Activated naive CD8-positive, alpha-beta T cell treated with anti-CD3 and anti-CD28 coated beads, Interleukin-2, amount 50 U/mL, for 24 hours (primary cell): ENCODE measurements around the gene TSPAN18.

Source experiments
- ATAC-seq: fragments of 150-1000 bp; cut with Tn5 transposase; one replicate; pipeline ENCODE4 v1.10.0; 2021
- DNase-seq: peaks from one replicate; pipeline ENCODE4 v3.0.0; 2021
- H3K27ac Mint-ChIP-seq: one replicate; pipeline ENCODE4 v1.8.0; 2021; ENCODE audit warnings: mild to moderate bottlenecking, mixed read lengths
- H3K27me3 Mint-ChIP-seq: one replicate; pipeline ENCODE4 v1.8.0; 2021; ENCODE audit warnings: mixed read lengths
- H3K36me3 Mint-ChIP-seq: one replicate; pipeline ENCODE4 v1.8.0; 2021; ENCODE audit warnings: low read depth, mixed read lengths
- H3K4me1 Mint-ChIP-seq: one replicate; pipeline ENCODE4 v1.8.0; 2021; ENCODE audit warnings: mixed read lengths
- H3K4me3 Mint-ChIP-seq: one replicate; pipeline ENCODE4 v1.8.0; 2021; ENCODE audit warnings: mild to moderate bottlenecking, moderate library complexity, mixed read lengths
- H3K9me3 Mint-ChIP-seq: one replicate; pipeline ENCODE4 v1.8.0; 2021; ENCODE audit warnings: mixed read lengths

TSPAN18 gene

DNA sequence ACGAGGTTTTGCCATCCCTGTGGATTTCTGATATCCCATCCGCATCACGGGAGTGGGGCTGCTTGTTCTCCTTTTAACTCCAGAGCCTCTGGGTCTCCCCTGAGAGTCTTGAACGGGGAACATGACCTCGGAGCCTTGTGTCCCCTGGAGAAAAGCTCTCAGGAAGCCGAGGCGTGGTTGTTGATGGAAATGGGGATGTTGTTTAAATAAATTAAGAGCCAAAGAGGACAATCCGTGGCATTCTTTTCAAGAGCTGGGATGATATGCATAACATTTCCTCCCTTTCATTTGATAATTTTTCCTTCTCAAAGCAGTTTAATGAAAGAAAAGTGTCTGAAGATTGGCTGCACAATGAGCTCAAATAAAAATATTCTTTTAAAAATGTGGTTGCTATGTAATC lies 14.2 kb downstream of the TSPAN18 start:
- Mint-ChIP-seq H3K36me3 (no peaks in the 10 kb centered on the region), H3K4me3 (no peak overlapping the region), H3K9me3 (no peaks in the 10 kb centered on the region), H3K27me3 (peaks cover 10% of the 10 kb centered on the region), H3K27ac (no peak overlapping the region), H3K4me1 (peaks cover 19% of the 10 kb centered on the region)
- DNase-seq (no peak), ATAC-seq (no peak)

- peaks cover 8% of the 10 kb centered on the region for H3K27me3 Mint-ChIP-seq
Measured at GRCh38 chr11:44741976-44742375, 15.2 kb downstream of the TSPAN18 start.

GRCh38 chr11:44742508-44743246 lies 15.9 kb downstream of the TSPAN18 start:
- Mint-ChIP-seq H3K9me3 (no peaks in the 10 kb centered on the region), H3K4me1 (peaks cover 12% of the 10 kb centered on the region), H3K4me3 (no peak overlapping the region), H3K27ac (no peak overlapping the region), H3K36me3 (no peaks in the 10 kb centered on the region), H3K27me3 (peaks cover 5% of the 10 kb centered on the region)
- no peak for DNase-seq
- no peak for ATAC-seq

More at GRCh38 chr11:44741976-44742375, 15.2 kb downstream of the TSPAN18 start:
- H3K9me3 Mint-ChIP-seq = no peaks in the 10 kb centered on the region
- H3K4me1 Mint-ChIP-seq = peaks cover 12% of the 10 kb centered on the region
- no peaks in the 10 kb centered on the region for H3K36me3 Mint-ChIP-seq
- H3K27ac Mint-ChIP-seq = no peak overlapping the region
- DNase-seq (no peak), ATAC-seq (no peak)
- H3K4me3 Mint-ChIP-seq = no peak overlapping the region

- Mint-ChIP-seq H3K9me3 (no peaks in the 10 kb centered on the region), H3K4me1 (peaks cover 12% of the 10 kb centered on the region), H3K36me3 (no peaks in the 10 kb centered on the region), H3K27ac (no peak overlapping the region), H3K27me3 (peaks cover 4% of the 10 kb centered on the region), H3K4me3 (no peak overlapping the region)
- no peak for DNase-seq
- ATAC-seq = no peak
Measured at GRCh38 chr11:44743326-44743725, 16.6 kb downstream of the TSPAN18 start.

DNA sequence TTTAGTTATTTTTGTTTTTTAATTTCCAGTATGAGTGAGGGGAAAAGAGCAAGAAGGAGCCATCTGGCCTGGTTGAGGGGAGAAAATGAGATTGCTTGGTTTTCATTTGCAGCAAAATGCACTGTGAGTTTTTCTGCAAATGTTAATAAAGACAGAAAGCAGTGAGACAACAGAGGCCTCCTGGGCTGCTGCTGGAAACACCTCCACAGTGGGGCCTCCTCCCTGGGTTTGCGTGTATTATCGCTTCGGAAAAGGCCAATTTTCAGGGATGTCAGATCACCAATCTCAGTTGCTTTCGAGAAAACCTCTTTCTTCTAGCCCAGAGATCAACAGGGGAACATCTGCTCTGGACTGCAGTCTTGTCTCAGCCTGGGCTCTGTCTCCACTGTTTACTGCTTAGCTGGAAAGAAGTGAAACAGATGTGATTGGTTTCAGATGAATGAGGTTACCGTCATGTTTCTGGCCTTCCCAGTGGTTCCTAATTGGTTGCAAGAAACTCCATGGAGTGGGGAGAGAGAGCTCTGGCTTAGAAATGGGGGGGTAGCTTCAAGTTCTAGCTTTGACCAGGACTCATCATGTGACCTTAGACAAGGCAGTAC lies 17.3 kb downstream of the TSPAN18 start:
- Mint-ChIP-seq H3K4me3 (no peak overlapping the region), H3K9me3 (no peaks in the 10 kb centered on the region), H3K36me3 (no peaks in the 10 kb centered on the region), H3K4me1 (peaks cover 12% of the 10 kb centered on the region), H3K27ac (no peak overlapping the region), H3K27me3 (peaks cover 4% of the 10 kb centered on the region)
- ATAC-seq (no peak), DNase-seq (no peak)

GRCh38 chr11:44746894-44747293 lies 20.1 kb downstream of the TSPAN18 start:
- no peaks in the 10 kb centered on the region for H3K27me3 Mint-ChIP-seq
- no peak overlapping the region for H3K4me3 Mint-ChIP-seq
- DNase-seq (no peak), ATAC-seq (no peak)
- H3K27ac Mint-ChIP-seq = no peak overlapping the region
- no peaks in the 10 kb centered on the region for H3K36me3 Mint-ChIP-seq
- no peaks in the 10 kb centered on the region for H3K9me3 Mint-ChIP-seq
- H3K4me1 Mint-ChIP-seq = peaks cover 12% of the 10 kb centered on the region

DNA sequence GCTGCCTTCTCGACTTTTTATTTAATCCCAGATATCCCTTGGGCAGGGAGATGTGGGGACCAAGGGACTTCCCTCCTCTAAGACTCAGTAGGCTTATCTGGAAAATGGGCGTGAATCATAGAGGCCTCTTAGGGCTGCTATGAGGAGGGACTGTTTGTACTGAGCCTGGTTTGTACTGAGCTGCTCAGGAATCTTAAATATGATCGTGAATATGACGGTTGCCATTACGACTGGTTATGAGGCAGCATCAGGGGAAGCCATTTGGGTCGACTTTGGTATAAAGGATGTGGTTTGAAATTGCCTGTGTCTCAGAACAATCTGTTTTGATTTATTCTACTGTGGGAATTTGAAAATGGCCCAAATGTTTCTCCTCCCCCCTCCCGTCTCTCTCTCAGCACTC lies 20.6 kb downstream of the TSPAN18 start:
- Mint-ChIP-seq H3K27ac (no peak overlapping the region), H3K27me3 (no peaks in the 10 kb centered on the region), H3K4me3 (no peak overlapping the region), H3K4me1 (peaks cover 12% of the 10 kb centered on the region), H3K9me3 (no peaks in the 10 kb centered on the region), H3K36me3 (no peaks in the 10 kb centered on the region)
- DNase-seq = no peak
- no peak for ATAC-seq

GRCh38 chr11:44747836-44748235 lies 21.1 kb downstream of the TSPAN18 start:
- H3K9me3 Mint-ChIP-seq = no peaks in the 10 kb centered on the region
- peaks cover 12% of the 10 kb centered on the region for H3K4me1 Mint-ChIP-seq
- H3K27ac Mint-ChIP-seq = no peak overlapping the region
- H3K36me3 Mint-ChIP-seq = no peaks in the 10 kb centered on the region
- ATAC-seq = peak; percentile 21
- no peaks in the 10 kb centered on the region for H3K27me3 Mint-ChIP-seq
- no peak overlapping the region for H3K4me3 Mint-ChIP-seq
- no peak for DNase-seq

DNA sequence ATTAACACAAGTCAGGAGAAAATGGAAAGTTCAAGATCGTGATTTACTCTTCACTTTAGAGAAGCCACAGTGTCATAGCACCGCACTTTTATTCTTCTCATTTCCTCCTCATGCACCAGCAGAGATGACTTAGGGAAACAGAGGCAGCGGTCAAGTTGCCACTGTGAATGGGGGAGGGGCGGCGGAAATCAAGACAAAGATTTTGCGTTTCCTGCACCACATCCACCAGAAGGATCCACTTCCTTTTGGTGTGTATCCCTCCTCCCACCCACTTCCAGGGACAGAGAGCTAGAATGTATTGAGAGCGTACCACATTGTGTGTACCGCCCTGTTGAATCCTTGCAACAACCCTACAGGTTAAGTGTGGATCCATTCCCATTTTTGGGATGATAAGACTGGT lies 21.8 kb downstream of the TSPAN18 start:
- H3K36me3 Mint-ChIP-seq = no peaks in the 10 kb centered on the region
- no peak overlapping the region for H3K27ac Mint-ChIP-seq
- no peak for ATAC-seq
- DNase-seq = no peak
- H3K27me3 Mint-ChIP-seq = no peaks in the 10 kb centered on the region
- no peaks in the 10 kb centered on the region for H3K9me3 Mint-ChIP-seq
- peaks cover 12% of the 10 kb centered on the region for H3K4me1 Mint-ChIP-seq
- H3K4me3 Mint-ChIP-seq = no peak overlapping the region

DNA sequence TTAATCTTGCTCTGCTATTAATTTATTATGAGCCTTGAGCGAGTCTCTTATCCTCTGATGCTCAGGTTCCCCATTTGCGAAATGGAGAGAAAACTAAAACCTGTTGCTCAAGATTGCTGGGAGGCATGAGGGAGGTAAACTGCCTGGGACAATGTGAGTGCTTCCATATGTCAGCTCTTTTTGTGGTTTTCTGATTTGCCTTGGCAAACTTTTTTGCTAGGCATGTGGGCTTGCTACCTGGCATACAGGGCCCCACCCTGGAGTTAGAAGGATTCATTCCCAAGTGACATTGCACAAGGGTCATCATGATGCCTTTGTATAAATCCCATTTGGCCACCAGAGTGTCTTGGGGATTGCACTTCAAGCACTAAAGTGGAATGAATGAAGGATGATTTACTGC lies 22.4 kb downstream of the TSPAN18 start:
- no peaks in the 10 kb centered on the region for H3K9me3 Mint-ChIP-seq
- H3K36me3 Mint-ChIP-seq = no peaks in the 10 kb centered on the region
- ATAC-seq (no peak), DNase-seq (no peak)
- peaks cover 12% of the 10 kb centered on the region for H3K4me1 Mint-ChIP-seq
- no peak overlapping the region for H3K4me3 Mint-ChIP-seq
- H3K27ac Mint-ChIP-seq = no peak overlapping the region
- H3K27me3 Mint-ChIP-seq = no peaks in the 10 kb centered on the region

DNA sequence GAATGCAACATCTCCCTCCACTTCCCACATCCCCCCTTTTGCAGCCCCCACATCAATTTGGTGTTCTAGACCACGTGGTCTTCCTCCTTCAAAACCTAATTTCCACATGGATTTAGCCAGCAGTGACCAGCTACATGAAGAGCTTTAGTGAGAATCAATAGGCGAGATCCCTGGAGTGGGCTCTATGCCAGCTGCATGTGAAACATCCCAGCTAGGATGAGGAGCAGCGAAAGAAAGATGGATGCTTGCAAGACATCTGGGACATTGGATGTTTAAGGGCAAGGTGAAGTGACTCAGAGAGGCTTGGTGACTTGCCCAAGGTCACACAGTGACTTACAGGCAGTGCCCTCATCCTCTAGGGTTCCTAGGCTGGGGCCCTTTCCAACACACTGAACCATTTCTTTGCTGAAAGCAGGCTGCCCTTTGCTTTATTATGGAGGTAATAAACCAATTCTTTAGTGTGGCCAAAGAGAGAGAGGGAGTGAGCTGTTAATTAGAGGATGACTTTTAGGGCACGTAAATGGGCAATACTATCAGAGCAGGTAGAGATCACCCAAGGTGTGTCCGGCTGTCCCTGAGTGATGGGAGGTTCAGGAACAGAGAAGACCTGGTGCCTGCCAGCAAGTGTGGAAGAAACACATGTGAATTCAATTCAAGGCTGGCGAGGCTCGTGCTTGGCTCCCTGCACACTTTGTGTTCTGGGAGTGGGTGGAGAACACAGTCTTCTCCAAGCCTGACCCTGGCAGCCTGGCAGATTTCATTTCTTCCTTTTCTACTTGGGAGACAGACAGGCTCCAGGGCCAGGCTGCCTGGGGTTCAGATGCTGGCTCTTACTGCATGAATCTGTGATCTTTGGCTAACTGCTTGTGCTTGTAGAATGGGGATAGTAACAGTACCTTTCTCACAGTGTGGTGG lies 24.0 kb downstream of the TSPAN18 start:
- DNase-seq = no peak
- Mint-ChIP-seq H3K27ac (no peak overlapping the region), H3K9me3 (no peaks in the 10 kb centered on the region), H3K4me1 (peaks cover 11% of the 10 kb centered on the region), H3K36me3 (no peaks in the 10 kb centered on the region), H3K27me3 (no peaks in the 10 kb centered on the region), H3K4me3 (no peak overlapping the region)
- no peak for ATAC-seq

DNA sequence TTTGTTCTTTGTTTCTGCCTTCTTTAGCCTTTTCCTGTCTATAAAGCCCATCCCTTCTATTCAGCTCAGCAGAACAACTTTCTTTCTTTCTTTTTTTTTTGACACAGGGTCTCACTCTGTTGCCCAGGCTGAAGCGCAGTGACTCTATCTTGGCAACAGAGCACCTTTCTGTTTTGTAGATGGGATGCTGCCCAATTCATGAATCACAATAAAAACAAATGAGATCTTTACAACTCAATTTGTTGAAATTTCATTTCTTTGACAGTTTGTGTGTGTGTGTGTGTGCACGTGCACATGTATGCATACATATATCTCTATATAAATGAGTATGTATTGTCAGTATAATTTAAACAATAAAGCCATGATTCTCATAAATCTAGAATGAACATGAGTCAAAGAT lies 25.5 kb downstream of the TSPAN18 start:
- H3K36me3 Mint-ChIP-seq = no peaks in the 10 kb centered on the region
- DNase-seq (no peak), ATAC-seq (no peak)
- no peaks in the 10 kb centered on the region for H3K9me3 Mint-ChIP-seq
- no peak overlapping the region for H3K27ac Mint-ChIP-seq
- peaks cover 8% of the 10 kb centered on the region for H3K4me1 Mint-ChIP-seq
- H3K4me3 Mint-ChIP-seq = no peak overlapping the region
- H3K27me3 Mint-ChIP-seq = no peaks in the 10 kb centered on the region

- ATAC-seq (no peak), DNase-seq (no peak)
- Mint-ChIP-seq H3K27me3 (no peaks in the 10 kb centered on the region), H3K9me3 (peaks cover 2% of the 10 kb centered on the region), H3K4me1 (peaks cover 4% of the 10 kb centered on the region), H3K4me3 (no peak overlapping the region), H3K27ac (no peak overlapping the region), H3K36me3 (no peaks in the 10 kb centered on the region)
Measured at GRCh38 chr11:44752713-44753112, 26.0 kb downstream of the TSPAN18 start.

DNA sequence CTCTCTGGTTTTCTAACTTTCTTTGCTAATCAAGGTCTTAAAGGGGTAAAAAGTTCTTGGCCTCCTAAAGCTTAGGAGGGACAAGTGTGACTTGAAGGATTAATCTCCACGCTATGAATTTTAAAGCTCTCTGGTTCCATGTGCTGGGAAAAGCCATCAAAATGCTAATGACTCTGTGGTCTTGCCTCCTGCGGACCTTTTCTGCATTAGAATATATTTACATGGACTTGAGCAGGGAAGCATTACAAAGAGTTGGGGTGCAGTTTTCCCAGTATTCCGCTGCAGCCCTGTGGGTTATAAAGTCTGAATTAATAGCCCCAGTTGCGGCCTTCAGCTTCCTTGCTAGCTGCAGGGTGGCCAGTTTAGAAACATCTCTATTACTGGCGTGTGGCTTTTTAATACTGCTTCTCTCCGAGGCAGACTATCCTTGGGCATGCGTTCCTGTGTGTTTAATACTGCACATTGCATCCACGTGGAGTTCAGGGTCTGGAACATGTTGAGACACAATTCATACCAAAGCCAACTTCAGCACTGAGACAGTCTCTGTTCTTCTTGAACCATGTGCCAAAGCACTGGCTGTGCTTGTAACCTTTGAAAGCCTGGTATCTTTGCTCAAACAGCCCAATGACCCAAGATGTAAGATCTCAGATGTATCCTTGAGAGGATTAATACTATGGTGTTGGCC lies 27.3 kb downstream of the TSPAN18 start:
- no peaks in the 10 kb centered on the region for H3K36me3 Mint-ChIP-seq
- H3K4me3 Mint-ChIP-seq = no peak overlapping the region
- peaks cover 10% of the 10 kb centered on the region for H3K9me3 Mint-ChIP-seq
- DNase-seq (no peak), ATAC-seq (no peak)
- H3K27me3 Mint-ChIP-seq = no peaks in the 10 kb centered on the region
- H3K27ac Mint-ChIP-seq = no peak overlapping the region
- no peaks in the 10 kb centered on the region for H3K4me1 Mint-ChIP-seq
